Hepatocyte (in vitro differentiated cells): ENCODE results near the gene XRRA1.

Experiments
- EZH2 ChIP-seq: fragments of 200-600 bp; sonication (generic); IDR thresholded peaks from 2 replicates; pipeline ENCODE4 v1.6.1; 2016; ENCODE audit warnings: antibody characterized with exemption, mild to moderate bottlenecking, borderline replicate concordance
- EZH2phosphoT487 ChIP-seq: fragments of 200-600 bp; sonication (generic); IDR thresholded peaks from one replicate; pipeline ENCODE4 v1.6.1; 2018; ENCODE audit warnings: antibody characterized with exemption, mild to moderate bottlenecking, low read depth, moderate library complexity; ENCODE audit not compliant: unreplicated experiment, severe bottlenecking
- TF ChIP-seq, protein P1 (sequence below): fragments of 200-600 bp; sonication (generic); IDR thresholded peaks from 2 replicates; pipeline ENCODE4 v1.5.1; 2016; ENCODE audit warnings: antibody characterized with exemption, mild to moderate bottlenecking; ENCODE audit not compliant: poor library complexity

DNA sequence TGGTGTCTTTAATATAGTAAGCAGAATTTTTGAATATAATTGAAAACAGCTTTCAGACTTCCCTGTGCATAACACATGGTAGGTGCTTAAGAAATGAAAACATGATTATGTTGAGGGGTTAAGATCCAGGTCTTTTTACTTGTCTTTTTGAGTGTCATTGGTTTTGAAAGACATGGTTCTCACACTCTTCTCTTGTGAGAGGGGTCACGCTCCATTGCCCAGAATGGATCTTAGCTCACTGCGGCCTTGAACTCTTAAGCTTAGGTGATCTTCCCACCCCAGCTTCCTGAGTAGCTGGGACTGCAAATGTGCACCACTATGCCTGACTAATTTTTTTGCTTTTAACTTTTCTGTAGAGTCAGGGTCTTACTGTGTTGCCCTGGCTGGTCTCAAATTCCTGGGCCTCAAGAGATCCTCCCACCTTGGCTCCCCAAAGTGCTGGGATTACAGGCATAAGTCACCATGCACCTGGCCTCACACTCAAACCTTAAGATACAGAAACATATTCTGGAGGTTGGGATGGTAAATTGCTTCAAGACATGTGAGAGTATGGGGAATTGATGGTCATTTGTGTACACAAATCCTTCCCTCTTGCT, 1.6 kb upstream of the XRRA1 start:
- TF ChIP-seq, protein P1, sequence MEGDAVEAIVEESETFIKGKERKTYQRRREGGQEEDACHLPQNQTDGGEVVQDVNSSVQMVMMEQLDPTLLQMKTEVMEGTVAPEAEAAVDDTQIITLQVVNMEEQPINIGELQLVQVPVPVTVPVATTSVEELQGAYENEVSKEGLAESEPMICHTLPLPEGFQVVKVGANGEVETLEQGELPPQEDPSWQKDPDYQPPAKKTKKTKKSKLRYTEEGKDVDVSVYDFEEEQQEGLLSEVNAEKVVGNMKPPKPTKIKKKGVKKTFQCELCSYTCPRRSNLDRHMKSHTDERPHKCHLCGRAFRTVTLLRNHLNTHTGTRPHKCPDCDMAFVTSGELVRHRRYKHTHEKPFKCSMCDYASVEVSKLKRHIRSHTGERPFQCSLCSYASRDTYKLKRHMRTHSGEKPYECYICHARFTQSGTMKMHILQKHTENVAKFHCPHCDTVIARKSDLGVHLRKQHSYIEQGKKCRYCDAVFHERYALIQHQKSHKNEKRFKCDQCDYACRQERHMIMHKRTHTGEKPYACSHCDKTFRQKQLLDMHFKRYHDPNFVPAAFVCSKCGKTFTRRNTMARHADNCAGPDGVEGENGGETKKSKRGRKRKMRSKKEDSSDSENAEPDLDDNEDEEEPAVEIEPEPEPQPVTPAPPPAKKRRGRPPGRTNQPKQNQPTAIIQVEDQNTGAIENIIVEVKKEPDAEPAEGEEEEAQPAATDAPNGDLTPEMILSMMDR, result no peak
- TF ChIP-seq EZH2phosphoT487 (no peak), EZH2 (no peak)
